ENCODE measurements around the gene TEC.
"Not testable (repeated sequence)": the region's sequence is repeated elsewhere in the genome, so short reads cannot be mapped to it uniquely, and the experiment has no call there.

Gene TEC

DNA sequence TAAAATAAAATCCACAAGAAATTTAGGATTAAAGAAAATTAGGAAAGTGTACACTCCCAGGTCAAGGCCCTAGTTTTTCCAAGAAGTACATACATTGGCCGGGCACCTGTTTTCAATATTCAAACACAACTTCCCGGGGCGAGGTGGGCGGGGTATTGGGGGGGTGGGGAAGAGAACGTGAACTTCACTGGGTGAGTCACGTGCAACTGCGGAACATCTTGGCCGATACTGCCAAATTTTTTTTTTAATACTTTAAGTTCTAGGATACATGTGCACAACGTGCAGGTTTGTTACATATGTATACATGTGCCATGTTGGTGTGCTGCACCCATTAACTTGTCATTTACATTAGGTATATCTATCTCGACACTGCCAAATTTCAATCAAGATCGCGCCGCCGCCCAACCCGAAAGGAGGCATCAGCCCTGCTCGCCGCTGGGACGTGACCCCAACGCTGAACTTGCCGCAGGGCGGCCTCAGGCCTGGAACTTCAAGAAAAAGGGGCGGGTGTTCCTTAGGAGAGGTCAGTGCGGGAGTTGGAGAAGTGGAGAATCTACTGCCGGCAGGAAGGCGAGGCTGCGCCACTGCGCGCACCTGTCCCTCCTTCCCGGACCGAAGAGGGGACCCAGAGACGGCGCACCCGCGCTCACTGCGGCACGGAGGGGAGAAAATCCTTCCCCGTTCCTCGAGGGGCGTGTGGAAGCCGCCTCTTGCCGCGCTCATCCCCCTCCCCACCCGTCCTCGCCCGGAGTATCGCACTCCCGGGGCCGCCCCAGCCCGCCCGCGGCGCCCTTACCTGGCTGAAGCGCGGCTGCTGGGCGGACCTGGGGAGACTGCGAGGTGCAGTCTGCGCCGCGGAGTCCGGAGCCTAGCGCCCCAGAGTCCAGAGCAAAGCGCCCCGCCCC is at the start of gene TEC:
Gene TEC, minus strand, starts transcription at position 883 of the 905 bp plus-strand sequence. CDS start 41,224 bp downstream, outside the sequence.
- H3K4me3 ChIP-seq (replicated peaks; ENCODE audit: low read depth, low read length), result peak within 1 kb of the TSS; percentile 60
- DNase-seq (ENCODE audit: low read depth), result no peak
- TF ChIP-seq, protein P1, sequence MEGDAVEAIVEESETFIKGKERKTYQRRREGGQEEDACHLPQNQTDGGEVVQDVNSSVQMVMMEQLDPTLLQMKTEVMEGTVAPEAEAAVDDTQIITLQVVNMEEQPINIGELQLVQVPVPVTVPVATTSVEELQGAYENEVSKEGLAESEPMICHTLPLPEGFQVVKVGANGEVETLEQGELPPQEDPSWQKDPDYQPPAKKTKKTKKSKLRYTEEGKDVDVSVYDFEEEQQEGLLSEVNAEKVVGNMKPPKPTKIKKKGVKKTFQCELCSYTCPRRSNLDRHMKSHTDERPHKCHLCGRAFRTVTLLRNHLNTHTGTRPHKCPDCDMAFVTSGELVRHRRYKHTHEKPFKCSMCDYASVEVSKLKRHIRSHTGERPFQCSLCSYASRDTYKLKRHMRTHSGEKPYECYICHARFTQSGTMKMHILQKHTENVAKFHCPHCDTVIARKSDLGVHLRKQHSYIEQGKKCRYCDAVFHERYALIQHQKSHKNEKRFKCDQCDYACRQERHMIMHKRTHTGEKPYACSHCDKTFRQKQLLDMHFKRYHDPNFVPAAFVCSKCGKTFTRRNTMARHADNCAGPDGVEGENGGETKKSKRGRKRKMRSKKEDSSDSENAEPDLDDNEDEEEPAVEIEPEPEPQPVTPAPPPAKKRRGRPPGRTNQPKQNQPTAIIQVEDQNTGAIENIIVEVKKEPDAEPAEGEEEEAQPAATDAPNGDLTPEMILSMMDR (IDR thresholded peaks at IDR 0.05; ENCODE audit: low read length, missing control alignments), result no peak

DNA sequence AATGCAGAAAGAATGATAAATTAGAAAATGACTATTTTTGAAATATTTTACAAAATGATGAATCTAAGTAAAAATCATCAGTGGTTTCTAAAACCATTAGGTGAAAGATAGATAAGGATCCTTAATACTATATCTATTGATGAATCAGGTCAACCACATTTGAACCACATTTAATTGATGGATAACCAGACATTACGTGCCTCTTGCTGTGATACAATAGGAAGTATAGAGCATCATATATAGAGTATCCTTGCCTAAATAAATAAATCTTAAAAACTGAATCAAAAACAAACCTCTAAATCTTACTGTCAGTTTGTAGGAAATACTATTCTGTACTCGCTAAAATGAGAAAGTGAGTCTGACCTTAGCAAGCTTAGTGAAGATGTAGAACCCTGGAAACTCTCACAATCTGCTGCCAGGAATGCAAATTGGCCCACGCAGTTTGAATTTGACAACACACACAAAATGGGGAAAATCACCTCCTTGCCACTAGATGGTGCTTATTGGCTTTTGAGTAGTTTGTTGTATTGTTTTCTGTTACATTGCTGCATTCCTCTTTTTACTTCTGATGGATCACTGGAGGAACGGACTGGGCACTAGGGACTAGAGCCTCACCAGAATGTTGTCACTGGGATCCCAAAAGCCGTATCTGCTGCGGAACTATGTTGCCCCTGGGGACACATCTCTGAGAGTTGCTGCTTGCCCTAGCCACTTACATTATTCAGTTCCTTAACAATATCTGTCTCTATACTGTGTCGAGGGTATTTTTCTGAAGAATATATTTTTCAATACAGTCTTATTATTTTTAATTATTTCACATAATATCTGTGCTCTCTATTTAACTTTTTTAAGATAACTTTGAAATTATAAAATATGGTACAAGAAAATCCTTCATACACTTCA is 46.3 kb upstream of the TEC start:
- TF ChIP-seq, protein P1 (IDR thresholded peaks at IDR 0.05; ENCODE audit: low read length, missing control alignments), result peak; percentile 83
- DNase-seq (ENCODE audit: low read depth), result peak; percentile 83

DNA sequence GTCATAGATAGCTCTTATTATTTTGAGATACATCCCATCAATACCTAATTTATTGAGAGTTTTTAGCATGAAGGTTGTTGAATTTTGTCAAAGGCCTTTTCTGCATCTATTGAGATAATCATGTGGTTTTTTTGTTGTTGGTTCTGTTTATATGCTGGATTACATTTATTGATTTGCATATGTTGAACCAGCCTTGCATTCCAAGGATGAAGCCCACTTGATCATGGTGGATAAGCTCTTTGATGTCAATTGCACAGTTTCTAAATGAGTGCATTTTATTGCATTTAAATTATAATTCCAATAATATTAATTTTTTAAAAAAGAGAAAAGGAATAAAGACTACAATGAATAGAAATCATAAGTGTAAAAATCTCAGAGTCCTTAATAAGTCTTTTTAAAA is 45.1 kb upstream of the TEC start:
- not testable (repeated sequence) for H3K4me3 ChIP-seq (replicated peaks; ENCODE audit: low read depth, low read length)

More for the DNA sequence above, 46.3 kb upstream of the TEC start:
- no peak overlapping the region for H3K4me3 ChIP-seq (replicated peaks; ENCODE audit: low read depth, low read length)

DNA sequence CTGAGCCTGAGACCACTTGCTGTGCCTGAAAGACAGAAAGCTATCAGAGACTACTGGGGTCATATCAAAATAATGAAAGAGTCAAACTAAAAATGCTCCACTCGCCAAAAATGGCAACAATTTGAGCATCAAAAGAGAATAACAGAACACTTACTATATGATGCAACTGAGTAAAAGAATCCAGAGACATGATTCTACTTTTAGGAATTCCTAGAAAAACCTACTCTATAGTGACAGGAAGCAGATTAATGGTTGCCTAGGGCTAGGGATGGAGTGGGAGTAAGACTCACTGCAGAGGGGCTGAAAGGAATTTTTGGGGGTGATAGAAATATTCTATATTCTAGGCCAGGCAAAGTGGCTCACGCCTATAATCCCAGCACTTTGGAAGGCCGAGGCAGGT is 42.3 kb upstream of the TEC start:
- TF ChIP-seq, protein P1 (IDR thresholded peaks at IDR 0.05; ENCODE audit: low read length, missing control alignments), result no peak
- DNase-seq (ENCODE audit: low read depth), result no peak
- no peak overlapping the region for H3K4me3 ChIP-seq (replicated peaks; ENCODE audit: low read depth, low read length)

More for the DNA sequence above, 45.1 kb upstream of the TEC start:
- DNase-seq (ENCODE audit: low read depth), result not testable (repeated sequence)

DNA sequence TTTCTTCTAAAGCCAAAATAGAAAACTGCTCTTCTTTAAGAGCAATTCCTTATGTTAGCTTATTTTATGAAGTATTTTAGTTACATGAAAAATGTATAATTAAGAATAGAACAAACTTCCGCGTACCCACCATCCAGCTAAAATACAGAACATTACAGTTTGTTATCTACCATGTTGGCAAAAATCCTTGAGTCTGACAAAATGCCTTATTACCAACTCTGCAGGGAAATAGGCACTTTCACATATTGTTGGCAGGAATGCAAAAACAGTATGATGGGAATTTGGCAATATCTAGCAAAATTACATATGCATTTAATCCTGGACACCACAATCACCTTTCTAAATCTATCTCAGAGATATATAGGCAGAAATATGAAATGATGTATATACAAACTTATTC is 39.3 kb upstream of the TEC start:
- H3K4me3 ChIP-seq (replicated peaks; ENCODE audit: low read depth, low read length), result no peak overlapping the region
- DNase-seq (ENCODE audit: low read depth), result no peak
- TF ChIP-seq, protein P1 (IDR thresholded peaks at IDR 0.05; ENCODE audit: low read length, missing control alignments), result no peak

DNA sequence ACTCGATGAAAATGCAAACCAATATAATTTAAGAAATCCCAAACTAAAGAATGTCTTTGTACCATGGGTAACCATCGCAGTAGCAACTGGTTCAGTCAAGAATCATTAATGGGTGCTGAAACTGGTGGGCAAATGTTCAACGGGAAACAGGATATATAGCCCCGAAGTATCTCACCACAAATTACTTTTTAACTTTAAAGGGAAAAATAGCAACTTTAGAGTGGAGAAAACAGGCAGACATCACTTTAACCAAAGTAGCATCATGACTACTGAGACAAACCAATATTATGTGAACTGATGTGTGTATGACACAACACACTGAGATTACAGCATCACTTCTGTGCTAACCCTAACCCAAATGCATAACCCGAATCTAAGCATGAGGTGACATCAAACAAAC is 37.9 kb upstream of the TEC start:
- DNase-seq (ENCODE audit: low read depth), result no peak
- H3K4me3 ChIP-seq (replicated peaks; ENCODE audit: low read depth, low read length), result no peak overlapping the region
- TF ChIP-seq, protein P1 (IDR thresholded peaks at IDR 0.05; ENCODE audit: low read length, missing control alignments), result no peak

DNA sequence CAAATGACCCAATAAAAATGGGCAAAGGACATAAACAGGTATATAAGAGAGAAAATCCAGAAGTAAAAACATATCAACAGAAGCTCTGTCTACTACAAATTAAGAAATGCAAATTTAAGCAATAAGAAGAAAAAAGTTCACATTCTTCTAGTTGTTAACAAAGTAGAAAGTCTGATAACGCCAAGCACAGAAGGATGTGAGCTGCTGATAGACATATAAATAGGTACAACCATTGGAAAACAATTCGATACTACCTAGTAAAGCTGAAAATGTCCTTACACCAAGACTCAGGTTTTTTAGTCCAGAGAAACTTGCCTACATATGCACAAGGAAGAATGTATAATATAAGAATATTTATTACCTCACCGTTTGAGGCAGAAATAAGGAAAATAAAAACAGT is 35.9 kb upstream of the TEC start:
- no peak overlapping the region for H3K4me3 ChIP-seq (replicated peaks; ENCODE audit: low read depth, low read length)
- DNase-seq (ENCODE audit: low read depth), result no peak
- TF ChIP-seq, protein P1 (IDR thresholded peaks at IDR 0.05; ENCODE audit: low read length, missing control alignments), result no peak
